ENCODE data around the gene TFF3.

- TF ChIP-seq CTCF (IDR thresholded peaks at IDR 0.05; ENCODE audit: poor library complexity, severe bottlenecking) (no peak), TAF1 (IDR thresholded peaks at IDR 0.05; ENCODE audit: low read depth) (no peak), RAD21 (conservative IDR thresholded peaks at IDR 0.05) (no peak), EZH2 (IDR thresholded peaks at IDR 0.05; ENCODE audit: borderline replicate concordance, insufficient read depth, low read length, poor library complexity, severe bottlenecking) (no peak), MXI1 (conservative IDR thresholded peaks at IDR 0.05; ENCODE audit: poor library complexity, severe bottlenecking) (no peak), REST (IDR thresholded peaks at IDR 0.05; ENCODE audit: borderline replicate concordance) (no peak), EP300 (conservative IDR thresholded peaks at IDR 0.05; ENCODE audit: poor library complexity, severe bottlenecking) (no peak), POLR2AphosphoS5 (IDR thresholded peaks at IDR 0.05) (no peak), SMC3 (conservative IDR thresholded peaks at IDR 0.05; ENCODE audit: poor library complexity) (no peak)
These were observed 31.8 kb upstream of the TFF3 start for GRCh38 chr21:42346866-42347600.

Data from neural cell (in vitro differentiated cells).